Measurements from ENCODE around the gene FAM171A1.
"Not testable (repeated sequence)": the region's sequence is repeated elsewhere in the genome, so short reads cannot be mapped to it uniquely, and the experiment has no call there.

The FAM171A1 gene

DNA sequence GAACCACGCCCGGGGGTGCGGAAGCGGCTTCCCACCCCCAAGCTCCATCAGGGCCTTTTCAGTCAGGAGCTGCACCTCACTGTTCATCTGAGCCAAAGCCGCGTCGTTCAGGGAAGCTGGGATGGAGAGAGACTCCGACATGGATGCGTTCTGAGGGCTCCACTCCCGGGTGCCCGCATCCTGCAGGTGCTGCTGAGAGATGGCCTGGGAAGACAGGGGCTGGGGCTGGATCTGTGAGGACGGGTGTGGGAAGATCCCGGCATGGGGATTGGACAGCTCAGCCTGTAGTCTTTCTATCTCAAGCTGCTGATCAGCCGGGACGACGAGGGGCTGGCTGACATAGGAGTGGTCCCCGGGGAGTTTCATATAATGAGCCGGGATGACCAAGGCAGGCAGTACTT lies 157.6 kb downstream of the FAM171A1 start:
- Histone ChIP-seq H3K9me3 (ENCODE audit: control insufficient read depth in 1 of 2, low read length in 2 of 2) (no peaks in the 10 kb centered on the region), H3K27me3 (ENCODE audit: low read depth, low read length) (no peaks in the 10 kb centered on the region), H3K4me3 (ENCODE audit: low read depth in 1 of 2, low read length in 2 of 2) (no peak overlapping the region), H3K27ac (ENCODE audit: low read length) (no peak overlapping the region), H3K4me1 (ENCODE audit: control insufficient read depth in 1 of 2, insufficient read depth in 2 of 2, low read length in 2 of 2) (no peaks in the 10 kb centered on the region), H3K36me3 (ENCODE audit: control insufficient read depth in 1 of 2, insufficient read depth in 2 of 2, low read length in 2 of 2) (peaks cover 6 to 24% of the 10 kb centered on the region in 2 donors)

DNA sequence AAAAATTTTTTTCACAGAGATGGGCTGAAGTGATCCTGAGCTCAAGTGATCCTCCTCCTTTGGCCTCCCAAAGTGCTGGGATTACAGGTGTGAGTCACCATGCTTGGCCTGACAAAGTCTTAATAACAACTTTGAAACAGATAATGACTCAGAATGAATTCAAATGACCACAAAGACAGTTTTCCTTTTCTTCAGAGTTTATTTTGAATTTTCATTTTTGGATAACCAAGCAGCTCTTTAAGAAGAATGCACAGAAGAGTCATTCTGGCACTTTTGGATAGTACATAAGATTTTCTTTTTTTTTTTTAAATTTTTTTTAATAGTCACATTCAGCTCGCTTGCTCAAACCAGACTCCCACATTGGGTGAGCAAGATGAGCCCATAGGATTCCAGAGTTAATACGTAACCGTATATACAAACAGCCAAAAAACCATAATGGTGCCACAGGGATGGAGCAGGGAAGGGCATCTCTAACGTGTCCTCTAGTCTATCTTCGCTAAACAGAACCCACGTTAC lies 159.6 kb downstream of the FAM171A1 start:
- no peaks in the 10 kb centered on the region for H3K27me3 ChIP-seq (ENCODE audit: low read depth, low read length)
- H3K36me3 ChIP-seq (ENCODE audit: control insufficient read depth in 1 of 2, insufficient read depth in 2 of 2, low read length in 2 of 2): peaks cover 6 to 24% of the 10 kb centered on the region in 2 donors
- no peak overlapping the region for H3K27ac ChIP-seq (ENCODE audit: low read length)
- no peaks in the 10 kb centered on the region for H3K9me3 ChIP-seq (ENCODE audit: control insufficient read depth in 1 of 2, low read length in 2 of 2)
- H3K4me1 ChIP-seq (ENCODE audit: control insufficient read depth in 1 of 2, insufficient read depth in 2 of 2, low read length in 2 of 2): no peaks in the 10 kb centered on the region
- H3K4me3 ChIP-seq (ENCODE audit: low read depth in 1 of 2, low read length in 2 of 2): no peak overlapping the region

DNA sequence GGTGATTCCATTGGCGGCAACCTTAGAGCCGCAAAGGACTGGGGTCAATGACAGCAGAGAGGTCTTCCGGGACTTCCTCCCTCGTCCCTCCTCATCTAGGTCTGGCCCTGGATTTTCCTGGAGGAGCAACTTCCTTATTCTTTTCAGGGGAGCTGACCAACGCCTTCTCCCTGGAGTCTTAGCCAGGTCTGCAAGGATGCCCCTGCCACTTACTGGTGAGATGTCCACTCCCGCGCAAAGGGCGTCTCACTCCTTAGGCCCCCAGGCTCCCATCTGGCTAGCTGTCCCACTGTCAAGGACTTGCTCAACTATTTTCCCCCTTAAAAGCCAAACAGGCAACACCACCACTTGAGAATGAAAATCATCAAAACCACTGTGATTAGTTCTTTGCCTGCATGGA lies 160.6 kb downstream of the FAM171A1 start:
- H3K27me3 ChIP-seq (ENCODE audit: low read depth, low read length): no peaks in the 10 kb centered on the region
- H3K27ac ChIP-seq (ENCODE audit: low read length): no peak overlapping the region
- H3K36me3 ChIP-seq (ENCODE audit: control insufficient read depth in 1 of 2, insufficient read depth in 2 of 2, low read length in 2 of 2): peaks cover 6 to 24% of the 10 kb centered on the region in 2 donors
- H3K4me3 ChIP-seq (ENCODE audit: low read depth in 1 of 2, low read length in 2 of 2): no peak overlapping the region
- no peaks in the 10 kb centered on the region for H3K4me1 ChIP-seq (ENCODE audit: control insufficient read depth in 1 of 2, insufficient read depth in 2 of 2, low read length in 2 of 2)
- no peaks in the 10 kb centered on the region for H3K9me3 ChIP-seq (ENCODE audit: control insufficient read depth in 1 of 2, low read length in 2 of 2)

DNA sequence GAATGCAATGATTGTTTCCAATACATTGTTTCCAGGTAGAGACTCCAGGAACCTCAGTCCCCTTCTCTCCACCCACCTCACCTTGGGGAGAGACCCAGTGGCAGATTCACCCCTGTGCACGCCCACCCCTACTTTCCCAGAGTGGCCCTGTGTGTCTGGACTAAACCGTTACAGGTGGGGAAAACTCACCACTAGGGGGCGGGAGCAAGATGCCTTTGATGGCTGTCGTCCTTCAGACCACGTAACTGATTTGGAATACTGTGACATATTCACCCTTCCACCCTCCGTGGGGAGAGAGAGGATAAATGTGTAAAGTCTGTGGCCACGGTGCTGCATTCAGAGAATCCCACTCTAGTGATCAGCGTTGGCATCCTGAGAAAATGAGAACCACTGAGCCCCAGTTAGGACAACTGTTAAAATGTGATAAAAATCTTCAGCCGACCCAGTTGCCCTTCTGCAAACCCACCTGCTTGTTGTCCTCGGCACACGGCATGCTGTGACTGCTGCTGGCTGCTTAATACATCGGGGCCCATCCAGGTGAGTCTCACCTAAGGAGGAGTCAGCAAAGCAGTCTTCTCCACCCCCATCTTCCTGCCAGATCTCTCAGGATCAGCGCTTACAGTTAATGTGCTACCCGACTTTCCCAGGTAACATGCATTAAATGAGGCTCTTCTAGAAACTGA lies 161.1 kb downstream of the FAM171A1 start:
- Histone ChIP-seq H3K4me3 (ENCODE audit: low read depth in 1 of 2, low read length in 2 of 2) (no peak overlapping the region), H3K27ac (ENCODE audit: low read length) (no peak overlapping the region), H3K4me1 (ENCODE audit: control insufficient read depth in 1 of 2, insufficient read depth in 2 of 2, low read length in 2 of 2) (no peaks in the 10 kb centered on the region), H3K27me3 (ENCODE audit: low read depth, low read length) (no peaks in the 10 kb centered on the region), H3K9me3 (ENCODE audit: control insufficient read depth in 1 of 2, low read length in 2 of 2) (no peaks in the 10 kb centered on the region), H3K36me3 (ENCODE audit: control insufficient read depth in 1 of 2, insufficient read depth in 2 of 2, low read length in 2 of 2) (peaks cover 6 to 24% of the 10 kb centered on the region in 2 donors)

DNA sequence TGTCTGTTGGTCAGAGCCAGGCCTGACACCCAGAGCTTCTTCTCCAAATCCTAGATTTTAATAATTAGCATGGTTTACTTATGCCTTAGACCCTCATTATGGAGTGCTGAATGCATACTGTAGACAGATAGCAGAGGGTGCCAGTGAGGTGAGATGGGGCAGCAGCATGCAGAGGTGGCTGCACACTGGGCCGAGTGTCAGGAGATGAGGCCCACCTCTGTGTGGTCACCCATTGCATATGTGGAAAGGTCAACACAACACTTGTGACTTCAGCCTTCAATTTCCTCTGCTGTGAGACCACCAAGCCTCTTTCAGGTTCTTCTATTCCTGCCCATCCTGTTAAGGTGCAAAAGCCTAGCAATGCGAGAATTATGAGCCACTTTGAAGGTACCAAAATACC lies 162.9 kb downstream of the FAM171A1 start:
- no peaks in the 10 kb centered on the region for H3K4me1 ChIP-seq (ENCODE audit: control insufficient read depth in 1 of 2, insufficient read depth in 2 of 2, low read length in 2 of 2)
- H3K9me3 ChIP-seq (ENCODE audit: control insufficient read depth in 1 of 2, low read length in 2 of 2): no peaks in the 10 kb centered on the region
- no peaks in the 10 kb centered on the region for H3K27me3 ChIP-seq (ENCODE audit: low read depth, low read length)
- H3K27ac ChIP-seq (ENCODE audit: low read length): no peak overlapping the region
- H3K36me3 ChIP-seq (ENCODE audit: control insufficient read depth in 1 of 2, insufficient read depth in 2 of 2, low read length in 2 of 2): peaks cover 0 to 12% of the 10 kb centered on the region in 2 donors
- H3K4me3 ChIP-seq (ENCODE audit: low read depth in 1 of 2, low read length in 2 of 2): no peak overlapping the region

DNA sequence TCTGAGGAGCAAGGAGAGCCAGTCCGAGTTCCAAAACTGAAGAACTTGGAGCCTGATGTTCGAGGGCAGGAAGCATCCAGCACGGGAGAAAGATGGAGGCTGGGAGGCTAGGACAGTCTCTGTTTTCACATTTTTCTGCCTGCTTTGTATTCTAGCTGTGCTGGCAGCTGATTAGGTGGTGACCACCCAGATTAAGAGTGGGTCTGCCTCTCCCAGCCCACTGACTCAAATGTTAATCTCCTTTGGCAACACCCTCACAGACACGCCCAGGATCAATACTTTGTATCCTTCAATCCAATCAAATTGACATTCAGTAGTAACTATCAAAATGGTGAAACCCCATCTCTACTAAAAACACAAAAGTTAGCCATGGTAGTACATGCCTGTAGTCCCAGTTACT lies 163.7 kb downstream of the FAM171A1 start:
- not testable (repeated sequence) for H3K36me3 ChIP-seq (ENCODE audit: control insufficient read depth in 1 of 2, insufficient read depth in 2 of 2, low read length in 2 of 2); H3K27me3 ChIP-seq (ENCODE audit: low read depth, low read length); H3K9me3 ChIP-seq (ENCODE audit: control insufficient read depth in 1 of 2, low read length in 2 of 2); H3K4me1 ChIP-seq (ENCODE audit: control insufficient read depth in 1 of 2, insufficient read depth in 2 of 2, low read length in 2 of 2); H3K27ac ChIP-seq (ENCODE audit: low read length); H3K4me3 ChIP-seq (ENCODE audit: low read depth in 1 of 2, low read length in 2 of 2)

DNA sequence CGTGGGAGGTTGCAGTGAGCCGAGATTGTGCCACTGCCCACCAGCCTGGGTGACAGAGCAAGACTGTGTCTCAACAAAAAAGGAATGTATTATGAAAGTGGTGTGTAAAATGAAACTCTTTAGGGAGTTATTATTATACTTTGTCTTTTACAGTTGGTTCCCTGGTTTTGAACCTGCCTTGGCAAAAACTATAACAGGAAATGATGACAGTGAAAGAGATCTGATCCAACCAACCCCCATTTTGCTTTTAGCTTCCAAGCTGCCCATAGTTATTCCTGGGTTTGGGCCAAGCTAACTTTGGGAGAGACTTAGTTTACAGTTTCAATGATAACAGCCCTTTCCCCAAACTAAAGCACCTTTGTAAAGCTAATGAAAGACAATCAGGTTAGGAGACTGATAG lies 168.4 kb downstream of the FAM171A1 start:
- Histone ChIP-seq H3K9me3 (ENCODE audit: control insufficient read depth in 1 of 2, low read length in 2 of 2) (no peaks in the 10 kb centered on the region), H3K27ac (ENCODE audit: low read length) (no peak overlapping the region), H3K4me3 (ENCODE audit: low read depth in 1 of 2, low read length in 2 of 2) (no peak overlapping the region), H3K27me3 (ENCODE audit: low read depth, low read length) (no peaks in the 10 kb centered on the region), H3K4me1 (ENCODE audit: control insufficient read depth in 1 of 2, insufficient read depth in 2 of 2, low read length in 2 of 2) (peaks cover 0 to 3% of the 10 kb centered on the region in 2 donors), H3K36me3 (ENCODE audit: control insufficient read depth in 1 of 2, insufficient read depth in 2 of 2, low read length in 2 of 2) (no peaks in the 10 kb centered on the region)

DNA sequence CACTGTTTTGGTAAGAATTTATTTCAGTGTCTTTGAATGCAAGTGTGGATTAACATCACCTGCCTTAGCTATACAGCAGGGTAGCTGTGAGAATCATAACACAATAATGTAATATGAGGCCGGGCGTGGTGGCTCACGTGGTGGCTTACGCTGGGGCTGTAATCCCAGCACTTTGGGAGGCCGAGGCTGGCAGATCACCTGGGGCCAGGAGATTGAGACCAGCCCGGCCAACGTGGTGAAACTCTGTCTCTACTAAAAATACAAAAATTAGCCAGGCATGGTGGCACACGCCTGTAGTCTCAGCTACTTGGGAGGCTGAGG lies 168.8 kb downstream of the FAM171A1 start:
- not testable (repeated sequence) for H3K9me3 ChIP-seq (ENCODE audit: control insufficient read depth in 1 of 2, low read length in 2 of 2); H3K4me1 ChIP-seq (ENCODE audit: control insufficient read depth in 1 of 2, insufficient read depth in 2 of 2, low read length in 2 of 2); H3K27me3 ChIP-seq (ENCODE audit: low read depth, low read length); H3K4me3 ChIP-seq (ENCODE audit: low read depth in 1 of 2, low read length in 2 of 2); H3K27ac ChIP-seq (ENCODE audit: low read length); H3K36me3 ChIP-seq (ENCODE audit: control insufficient read depth in 1 of 2, insufficient read depth in 2 of 2, low read length in 2 of 2)

DNA sequence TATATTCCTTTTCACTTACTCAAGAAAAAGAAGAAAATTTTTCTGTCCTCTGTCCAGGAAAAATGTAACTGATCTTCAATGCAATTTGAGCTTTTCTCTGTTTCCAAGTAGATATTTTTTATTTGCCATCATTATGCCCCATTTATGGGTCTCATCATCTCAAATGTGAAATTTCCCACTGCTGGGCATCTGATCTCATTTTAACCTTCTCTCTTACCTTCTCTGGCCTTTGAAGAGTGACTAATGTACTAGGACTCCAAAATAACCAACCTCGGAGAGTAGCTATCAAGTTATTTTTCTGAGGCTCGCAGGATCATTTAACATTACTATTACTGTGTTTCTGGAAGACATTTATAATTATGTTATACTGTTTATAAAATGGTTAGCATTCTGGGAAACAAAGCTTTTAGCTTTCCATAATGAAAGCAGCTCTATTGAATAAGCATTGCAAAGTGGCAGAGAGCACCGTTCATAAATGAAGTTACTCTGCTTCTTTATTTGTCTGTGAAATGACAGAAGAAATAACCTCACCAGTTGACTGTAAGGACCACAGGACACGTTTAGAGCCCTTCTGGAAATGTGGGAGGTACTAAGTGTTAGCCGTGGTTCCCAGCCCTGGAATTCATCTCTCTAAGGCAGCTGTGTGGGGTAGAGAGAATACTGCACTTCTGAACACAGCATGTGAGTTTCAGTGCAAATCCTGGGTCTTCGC lies 169.3 kb downstream of the FAM171A1 start:
- no peaks in the 10 kb centered on the region for H3K27me3 ChIP-seq (ENCODE audit: low read depth, low read length)
- peaks cover 0 to 3% of the 10 kb centered on the region in 2 donors for H3K4me1 ChIP-seq (ENCODE audit: control insufficient read depth in 1 of 2, insufficient read depth in 2 of 2, low read length in 2 of 2)
- no peak overlapping the region for H3K27ac ChIP-seq (ENCODE audit: low read length)
- H3K4me3 ChIP-seq (ENCODE audit: low read depth in 1 of 2, low read length in 2 of 2): no peak overlapping the region
- H3K9me3 ChIP-seq (ENCODE audit: control insufficient read depth in 1 of 2, low read length in 2 of 2): no peaks in the 10 kb centered on the region
- H3K36me3 ChIP-seq (ENCODE audit: control insufficient read depth in 1 of 2, insufficient read depth in 2 of 2, low read length in 2 of 2): no peaks in the 10 kb centered on the region

DNA sequence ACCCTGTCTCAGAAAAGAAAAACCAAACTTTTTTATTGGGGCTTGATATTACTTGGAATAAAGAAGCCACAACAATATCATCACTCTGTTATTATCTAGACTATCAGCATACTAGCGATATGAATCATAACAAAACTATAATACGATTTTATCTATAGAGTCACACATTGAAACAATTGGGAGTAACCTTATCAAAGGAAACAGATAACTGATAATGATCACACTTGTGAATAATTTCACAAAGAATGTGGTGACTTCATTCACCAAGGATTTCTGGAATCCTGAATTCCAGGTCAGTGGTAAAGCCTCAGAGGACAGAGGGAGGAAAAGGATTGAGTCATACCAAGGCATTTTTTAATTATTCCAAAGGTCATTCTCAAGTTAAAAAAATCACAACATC lies 170.5 kb downstream of the FAM171A1 start:
- H3K36me3 ChIP-seq (ENCODE audit: control insufficient read depth in 1 of 2, insufficient read depth in 2 of 2, low read length in 2 of 2): no peaks in the 10 kb centered on the region
- no peaks in the 10 kb centered on the region for H3K27me3 ChIP-seq (ENCODE audit: low read depth, low read length)
- H3K9me3 ChIP-seq (ENCODE audit: control insufficient read depth in 1 of 2, low read length in 2 of 2): no peaks in the 10 kb centered on the region
- no peak overlapping the region for H3K4me3 ChIP-seq (ENCODE audit: low read depth in 1 of 2, low read length in 2 of 2)
- peaks cover 0 to 3% of the 10 kb centered on the region in 2 donors for H3K4me1 ChIP-seq (ENCODE audit: control insufficient read depth in 1 of 2, insufficient read depth in 2 of 2, low read length in 2 of 2)
- no peak overlapping the region for H3K27ac ChIP-seq (ENCODE audit: low read length)

DNA sequence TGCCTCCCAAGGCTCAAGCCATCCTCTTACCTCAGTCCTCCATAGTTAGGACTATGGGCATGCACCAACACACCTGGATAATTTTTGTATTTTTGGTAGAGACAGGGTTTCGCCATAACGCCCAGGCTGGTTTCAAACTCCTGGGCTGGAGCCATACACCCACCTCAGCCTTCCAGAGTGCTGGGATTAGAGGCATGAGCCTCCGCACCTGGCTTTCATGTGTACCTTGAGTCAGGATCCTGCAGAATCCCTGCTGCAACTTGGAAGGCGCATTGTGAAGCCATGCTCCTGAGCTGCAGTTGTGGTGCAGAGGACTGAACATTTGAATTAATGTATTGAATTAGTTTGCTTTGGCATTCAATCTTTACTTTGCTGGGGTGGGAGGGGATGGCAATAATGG lies 173.2 kb downstream of the FAM171A1 start:
- H3K36me3 ChIP-seq (ENCODE audit: control insufficient read depth in 1 of 2, insufficient read depth in 2 of 2, low read length in 2 of 2): no peaks in the 10 kb centered on the region
- no peak overlapping the region for H3K27ac ChIP-seq (ENCODE audit: low read length)
- no peak overlapping the region for H3K4me3 ChIP-seq (ENCODE audit: low read depth in 1 of 2, low read length in 2 of 2)
- H3K4me1 ChIP-seq (ENCODE audit: control insufficient read depth in 1 of 2, insufficient read depth in 2 of 2, low read length in 2 of 2): peaks cover 0 to 3% of the 10 kb centered on the region in 2 donors
- H3K9me3 ChIP-seq (ENCODE audit: control insufficient read depth in 1 of 2, low read length in 2 of 2): peaks cover 0 to 2% of the 10 kb centered on the region in 2 donors
- H3K27me3 ChIP-seq (ENCODE audit: low read depth, low read length): no peaks in the 10 kb centered on the region

All from muscle layer of duodenum (tissue), 2 donors.